ENCODE data around the gene UCKL1.

UCKL1 gene

DNA sequence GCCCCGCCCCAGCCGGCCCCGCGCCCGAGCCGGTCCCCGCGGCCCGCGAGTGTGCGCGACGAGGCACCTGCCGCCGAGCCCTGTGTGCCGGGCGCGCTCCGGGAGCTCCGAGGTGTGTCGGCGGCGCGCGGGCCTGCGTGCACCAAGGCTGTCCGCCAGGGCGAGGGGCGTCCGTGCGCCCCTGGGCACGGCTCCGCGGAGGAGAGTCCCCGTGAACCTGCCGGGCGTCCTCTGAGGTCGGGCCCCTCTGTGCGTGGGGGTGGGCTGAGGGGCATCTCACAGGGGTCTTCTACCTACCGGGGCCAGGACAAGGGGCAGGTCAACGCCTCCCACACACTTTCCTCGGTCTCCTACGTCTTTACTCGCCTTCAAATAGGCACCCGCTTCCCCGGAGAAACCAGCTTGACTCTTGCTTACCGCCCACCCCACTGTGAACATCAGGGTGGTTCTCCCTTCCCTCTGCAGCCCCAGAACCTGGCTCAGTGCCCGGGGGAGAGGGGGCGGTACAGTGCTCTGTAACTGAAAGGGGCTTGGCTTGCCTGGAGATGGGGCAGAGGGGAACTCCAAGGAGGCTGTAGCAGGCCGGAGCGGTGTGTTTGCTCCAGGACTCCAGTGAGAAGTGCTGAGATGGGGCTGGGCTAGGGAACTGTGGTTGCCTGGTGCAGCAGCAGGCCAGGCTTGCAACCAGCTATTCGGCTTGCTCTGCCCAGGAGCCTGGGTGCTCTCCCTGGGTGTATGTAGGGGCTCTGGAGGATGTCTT lies 23.5 kb upstream of the UCKL1 start, which contains the start of gene SAMD10:
Gene SAMD10, minus strand, starts transcription at position 86 of the 760 bp plus-strand sequence. CDS start 175 bp downstream, outside the sequence.
- Histone ChIP-seq H3K27ac (peak within 1 kb of the TSS; percentile 68), H3K4me2 (peak within 1 kb of the TSS; percentile 92), H3K9ac (peak within 1 kb of the TSS; percentile 64), H3K4me3 (IDR thresholded peaks at IDR 0.05; ENCODE audit: insufficient read depth, low read depth, low read length) (peak within 1 kb of the TSS; percentile 9), H3K27me3 (ENCODE audit: insufficient read depth, low read depth) (no peaks in the 10 kb centered on the region), H4K20me1 (ENCODE audit: insufficient read depth) (no peaks in the 10 kb centered on the region), H3K36me3 (ENCODE audit: insufficient read depth) (peaks cover 3% of the 10 kb centered on the region; the same call in 1 of the 2 replicates), H2AFZ (ENCODE audit: low read depth) (peak within 1 kb of the TSS; percentile 88), H3K79me2 (ENCODE audit: insufficient read depth, low read depth) (peaks cover 32% of the 10 kb centered on the region), H3K4me1 (ENCODE audit: low read depth, poor library complexity, severe bottlenecking) (peaks cover 29% of the 10 kb centered on the region)
- no peak for TF ChIP-seq CTCF (conservative IDR thresholded peaks at IDR 0.05; ENCODE audit: low read depth, low read length)

GRCh38 chr20:63979229-63979556 lies 23.0 kb upstream of the UCKL1 start:
- peaks cover 30% of the 10 kb centered on the region for H3K4me1 ChIP-seq (ENCODE audit: low read depth, poor library complexity, severe bottlenecking)
- H3K9ac ChIP-seq = peak overlapping the region; percentile 48; the same call in 1 of the 2 replicates
- H3K27me3 ChIP-seq (ENCODE audit: insufficient read depth, low read depth) = no peaks in the 10 kb centered on the region
- peak overlapping the region; percentile 20 for H3K27ac ChIP-seq
- H3K4me2 ChIP-seq = peak overlapping the region; percentile 92
- H2AFZ ChIP-seq (ENCODE audit: low read depth) = peak overlapping the region; percentile 88
- H3K79me2 ChIP-seq (ENCODE audit: insufficient read depth, low read depth) = peaks cover 28% of the 10 kb centered on the region
- TF ChIP-seq CTCF (conservative IDR thresholded peaks at IDR 0.05; ENCODE audit: low read depth, low read length) = no peak
- no peaks in the 10 kb centered on the region for H4K20me1 ChIP-seq (ENCODE audit: insufficient read depth)
- no peak overlapping the region for H3K4me3 ChIP-seq (IDR thresholded peaks at IDR 0.05; ENCODE audit: insufficient read depth, low read depth, low read length)
- H3K36me3 ChIP-seq (ENCODE audit: insufficient read depth) = no peaks in the 10 kb centered on the region

DNA sequence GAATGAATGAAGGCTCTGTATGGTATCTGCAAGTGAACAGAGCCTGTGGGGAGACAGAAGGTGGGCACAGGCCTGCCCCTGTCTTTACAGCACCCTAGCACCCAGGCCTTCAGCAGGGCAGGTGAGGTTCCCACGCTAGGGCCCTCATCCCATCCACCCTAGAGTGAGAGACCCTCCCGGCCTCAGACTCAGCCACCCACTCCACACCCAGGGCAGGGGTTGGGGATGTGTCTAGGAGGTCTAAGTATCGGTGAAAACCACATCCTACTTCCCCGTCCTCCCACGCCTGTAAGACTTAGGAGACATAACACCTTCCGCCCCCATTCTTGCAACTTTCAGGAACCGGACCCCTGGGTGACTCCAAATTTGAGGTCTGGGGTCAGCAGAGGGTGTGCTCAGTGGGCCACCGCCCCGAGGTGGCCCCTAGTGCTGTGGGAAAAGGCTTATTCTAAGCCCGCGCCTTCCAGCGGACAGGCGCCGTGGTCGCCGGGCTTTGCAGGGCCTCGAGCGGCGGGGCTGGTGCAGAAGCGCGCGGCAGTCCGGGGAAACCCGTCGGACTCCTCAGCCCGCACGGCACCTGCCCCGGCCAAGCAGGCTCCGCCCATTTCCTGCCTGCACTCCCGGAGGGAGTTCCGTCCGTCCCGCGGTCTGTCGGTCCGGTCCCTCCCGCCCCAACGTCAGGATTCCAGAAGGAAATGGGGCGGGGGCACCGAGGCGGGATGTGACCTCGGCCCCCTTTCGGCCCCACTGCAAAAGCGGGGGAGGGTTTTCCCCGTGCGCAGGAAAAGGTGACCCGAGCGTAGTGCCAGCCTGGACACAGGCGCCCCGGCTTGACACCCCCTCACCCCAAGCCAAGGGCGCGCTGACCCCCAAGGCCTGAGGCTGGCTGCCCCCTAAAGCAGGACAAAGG lies 22.4 kb upstream of the UCKL1 start:
- Histone ChIP-seq H4K20me1 (ENCODE audit: insufficient read depth) (no peaks in the 10 kb centered on the region), H3K4me3 (IDR thresholded peaks at IDR 0.05; ENCODE audit: insufficient read depth, low read depth, low read length) (no peak overlapping the region), H3K27me3 (ENCODE audit: insufficient read depth, low read depth) (no peaks in the 10 kb centered on the region), H3K4me2 (peak overlapping the region; percentile 92), H3K36me3 (ENCODE audit: insufficient read depth) (no peaks in the 10 kb centered on the region), H3K79me2 (ENCODE audit: insufficient read depth, low read depth) (peaks cover 25% of the 10 kb centered on the region), H2AFZ (ENCODE audit: low read depth) (peak overlapping the region; percentile 88), H3K4me1 (ENCODE audit: low read depth, poor library complexity, severe bottlenecking) (peaks cover 35% of the 10 kb centered on the region), H3K27ac (peak overlapping the region; percentile 20), H3K9ac (peak overlapping the region; percentile 48; the same call in 1 of the 2 replicates)
- no peak for TF ChIP-seq CTCF (conservative IDR thresholded peaks at IDR 0.05; ENCODE audit: low read depth, low read length)

DNA sequence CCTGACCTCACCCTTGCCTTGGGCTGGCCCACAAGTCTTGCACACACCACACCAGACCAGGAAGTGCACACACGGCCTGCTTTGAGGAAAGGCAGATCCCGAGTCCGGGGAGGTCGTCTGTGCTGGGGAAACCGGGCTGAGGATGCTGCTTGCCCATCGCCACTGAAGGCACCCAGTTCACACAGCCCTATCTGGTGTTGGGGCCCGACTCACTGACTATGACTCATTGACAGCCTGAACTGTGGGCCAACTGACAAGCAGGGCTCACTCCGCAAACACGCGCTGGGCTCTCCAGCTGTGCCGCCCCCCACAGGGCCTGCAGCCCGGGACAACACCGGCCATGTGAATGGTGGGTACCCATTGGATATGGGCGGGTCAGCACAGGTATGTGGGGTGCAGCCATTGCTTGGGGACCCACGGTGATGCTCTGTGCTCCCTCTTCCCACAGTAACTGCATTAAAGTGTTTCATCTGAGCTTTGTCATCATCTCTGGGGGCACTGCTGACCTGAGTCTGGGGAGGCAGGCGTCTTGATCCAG lies 21.6 kb upstream of the UCKL1 start:
- Histone ChIP-seq H3K79me2 (ENCODE audit: insufficient read depth, low read depth) (peaks cover 18% of the 10 kb centered on the region), H3K27ac (no peak overlapping the region), H3K4me3 (IDR thresholded peaks at IDR 0.05; ENCODE audit: insufficient read depth, low read depth, low read length) (no peak overlapping the region), H3K4me2 (peak overlapping the region; percentile 92; the same call in 1 of the 2 replicates), H4K20me1 (ENCODE audit: insufficient read depth) (no peaks in the 10 kb centered on the region), H2AFZ (ENCODE audit: low read depth) (no peak overlapping the region), H3K4me1 (ENCODE audit: low read depth, poor library complexity, severe bottlenecking) (peaks cover 38% of the 10 kb centered on the region), H3K36me3 (ENCODE audit: insufficient read depth) (no peaks in the 10 kb centered on the region), H3K9ac (no peak overlapping the region), H3K27me3 (ENCODE audit: insufficient read depth, low read depth) (no peaks in the 10 kb centered on the region)
- no peak for TF ChIP-seq CTCF (conservative IDR thresholded peaks at IDR 0.05; ENCODE audit: low read depth, low read length)
